ENCODE data around the gene SLC6A13. TPM values are rescaled to one million over a fixed set of nuclear protein-coding genes. Genes with fewer than 3 reads are reported as not detected.

Gene SLC6A13
- total and polyA plus RNA-seq, 2 donors (not counting 1 experiment from before 2014, with no cell fraction given) = 0.22 to 0.54 TPM

GRCh38 chr12:272942-273341 is 10.3 kb upstream of the SLC6A13 start:
- Mint-ChIP-seq H3K4me1 (peaks cover 3% of the 10 kb centered on the region), H3K27me3 (no peaks in the 10 kb centered on the region), H3K9me3 (ENCODE audit: insufficient read depth) (no peaks in the 10 kb centered on the region), H3K4me3 (no peak overlapping the region), H3K27ac (no peak overlapping the region)
- Histone ChIP-seq H3K36me3 (replicated peaks in 1 of 2; ENCODE audit: control extremely low read depth in 1 of 2, control insufficient read depth in 1 of 2, extremely low read depth in 1 of 2, insufficient read depth in 2 of 2, low read length in 1 of 2) (no peaks in the 10 kb centered on the region), H3K4me1 (ENCODE audit: control insufficient read depth in 2 of 2, insufficient read depth in 2 of 2, low read length in 2 of 2) (no peaks in the 10 kb centered on the region), H4K20me1 (ENCODE audit: control insufficient read depth, insufficient read depth, low read length, poor library complexity, severe bottlenecking) (no peaks in the 10 kb centered on the region), H3K79me2 (ENCODE audit: control insufficient read depth, insufficient read depth, low read length) (no peaks in the 10 kb centered on the region), H3K27ac (ENCODE audit: low read length in 2 of 2) (no peak overlapping the region), H3K4me3 (ENCODE audit: control extremely low read depth in 1 of 5, extremely low read depth in 1 of 5, insufficient read depth in 1 of 5, low read depth in 2 of 5, low read length in 4 of 5) (no peak overlapping the region), H3K27me3 (replicated peaks in 1 of 4; ENCODE audit: control extremely low read depth in 1 of 4, control insufficient read depth in 3 of 4, insufficient read depth in 4 of 4, low read length in 3 of 4) (no peaks in the 10 kb centered on the region), H3K4me2 (replicated peaks; ENCODE audit: low read depth, low read length, poor library complexity, severe bottlenecking) (no peak overlapping the region), H3K9me3 (ENCODE audit: control extremely low read depth in 1 of 3, control insufficient read depth in 2 of 3, insufficient read depth in 1 of 3, low read length in 2 of 3) (no peaks in the 10 kb centered on the region), H2AFZ (ENCODE audit: insufficient read depth, low read depth, low read length, poor library complexity, severe bottlenecking) (no peak overlapping the region), H3K9ac (ENCODE audit: low read length) (no peak overlapping the region)
- CTCF ChIA-PET = no interaction called here
- DNase-seq (no peak), ATAC-seq (ENCODE audit: low read depth) (no peak)
- TF ChIP-seq CTCF (IDR thresholded peaks at IDR 0.05) (no peak), EZH2 (IDR thresholded peaks at IDR 0.05; ENCODE audit: borderline replicate concordance, insufficient read depth, low read depth, low read length, poor library complexity, severe bottlenecking) (no peak)
- POLR2A ChIA-PET = no interaction called here
- 89% methylated on average over 3 of the region's 6 CpGs for WGBS (ENCODE audit: insufficient coverage)
- intact Hi-C loops (cut with micrococcal nuclease) = no loop called here

GRCh38 chr12:271161-271560 is 8.5 kb upstream of the SLC6A13 start:
- Histone ChIP-seq H3K4me2 (replicated peaks; ENCODE audit: low read depth, low read length, poor library complexity, severe bottlenecking) (no peak overlapping the region), H3K4me3 (ENCODE audit: control extremely low read depth in 1 of 5, extremely low read depth in 1 of 5, insufficient read depth in 1 of 5, low read depth in 2 of 5, low read length in 4 of 5) (no peak overlapping the region), H3K36me3 (replicated peaks in 1 of 2; ENCODE audit: control extremely low read depth in 1 of 2, control insufficient read depth in 1 of 2, extremely low read depth in 1 of 2, insufficient read depth in 2 of 2, low read length in 1 of 2) (no peaks in the 10 kb centered on the region), H4K20me1 (ENCODE audit: control insufficient read depth, insufficient read depth, low read length, poor library complexity, severe bottlenecking) (no peaks in the 10 kb centered on the region), H3K27ac (ENCODE audit: low read length in 2 of 2) (no peak overlapping the region), H3K79me2 (ENCODE audit: control insufficient read depth, insufficient read depth, low read length) (no peaks in the 10 kb centered on the region), H3K9ac (ENCODE audit: low read length) (no peak overlapping the region), H2AFZ (ENCODE audit: insufficient read depth, low read depth, low read length, poor library complexity, severe bottlenecking) (no peak overlapping the region), H3K9me3 (ENCODE audit: control extremely low read depth in 1 of 3, control insufficient read depth in 2 of 3, insufficient read depth in 1 of 3, low read length in 2 of 3) (no peaks in the 10 kb centered on the region), H3K4me1 (ENCODE audit: control insufficient read depth in 2 of 2, insufficient read depth in 2 of 2, low read length in 2 of 2) (no peaks in the 10 kb centered on the region), H3K27me3 (replicated peaks in 1 of 4; ENCODE audit: control extremely low read depth in 1 of 4, control insufficient read depth in 3 of 4, insufficient read depth in 4 of 4, low read length in 3 of 4) (no peaks in the 10 kb centered on the region)
- intact Hi-C loops (cut with micrococcal nuclease) = no loop called here
- H3K9me3 Mint-ChIP-seq (ENCODE audit: insufficient read depth) = no peaks in the 10 kb centered on the region
- POLR2A ChIA-PET = no interaction called here
- DNase-seq (no peak), ATAC-seq (ENCODE audit: low read depth) (no peak)
- CTCF ChIA-PET = no interaction called here
- no peaks in the 10 kb centered on the region for H3K27me3 Mint-ChIP-seq
- no peak for TF ChIP-seq CTCF (IDR thresholded peaks at IDR 0.05)
- H3K4me1 Mint-ChIP-seq = no peaks in the 10 kb centered on the region
- no peak overlapping the region for H3K27ac Mint-ChIP-seq
- H3K4me3 Mint-ChIP-seq = no peak overlapping the region
- WGBS (ENCODE audit: insufficient coverage) = 100% methylated on average over 3 of the region's 4 CpGs

Measured in B cell (primary cell).